Ascending aorta (tissue), 2 donors: ENCODE measurements around the gene CAMTA1. TPM values are rescaled to one million over a fixed set of nuclear protein-coding genes. Genes with fewer than 3 reads are reported as not detected.

Experiments used
- DNase-seq, 2 donors: peaks; one replicate each; pipeline ENCODE4 v3.0.0-alpha.2; 2019; ENCODE audit warnings: low spot score in 2 of 2
- H3K27ac ChIP-seq, 2 donors: fragments of 200-600 bp; sonication (generic); one replicate each; pipeline ENCODE4 v1.5.1; 2016 to 2017; ENCODE audit warnings: mild to moderate bottlenecking in 1 of 2
- H3K27me3 ChIP-seq: fragments of 200-600 bp; sonication (generic); one replicate; pipeline ENCODE4 v1.5.1; 2017
- H3K36me3 ChIP-seq, 2 donors: fragments of 200-600 bp; sonication (generic); one replicate each; pipeline ENCODE4 v1.5.1; 2016
- H3K4me1 ChIP-seq, 2 donors: fragments of 200-600 bp; sonication (generic); one replicate each; pipeline ENCODE4 v1.5.1; 2016 to 2017; ENCODE audit warnings: mild to moderate bottlenecking in 1 of 2
- H3K4me3 ChIP-seq, 2 donors: fragments of 200-600 bp; sonication (generic); one replicate each; pipeline ENCODE4 v1.5.1; 2016 to 2017; ENCODE audit warnings: mild to moderate bottlenecking in 1 of 2
- H3K9me3 ChIP-seq, 2 donors: fragments of 200-600 bp; sonication (generic); one replicate each; pipeline ENCODE4 v1.5.1; 2016
- CTCF ChIP-seq, 3 experiments: fragments of 200-600 bp in 2 of 3; fragments of 450-650 bp in 1 of 3; sonication (generic) in 2 of 3; IDR thresholded peaks; one replicate each; pipeline ENCODE4 v1.5.1; 2016 to 2019; ENCODE audit warnings: antibody characterized with exemption in 3 of 3, mild to moderate bottlenecking in 1 of 3, moderate library complexity in 1 of 3
- intact Hi-C: fragments of 100-400 bp; cut with DNase I; formaldehyde crosslinking; loops from one replicate; pipeline ENCODE4 v1.15.1; 2023
- total RNA-seq: library from RNA; depleted of rRNA; stranded (reverse); fragments of >200 nt; gene quantifications from one replicate; pipeline ENCODE4 v1.1.0, GENCODE V29; 2016

The CAMTA1 gene
- total RNA-seq, 1 donor from 2014 or later: 53.3 TPM

DNA sequence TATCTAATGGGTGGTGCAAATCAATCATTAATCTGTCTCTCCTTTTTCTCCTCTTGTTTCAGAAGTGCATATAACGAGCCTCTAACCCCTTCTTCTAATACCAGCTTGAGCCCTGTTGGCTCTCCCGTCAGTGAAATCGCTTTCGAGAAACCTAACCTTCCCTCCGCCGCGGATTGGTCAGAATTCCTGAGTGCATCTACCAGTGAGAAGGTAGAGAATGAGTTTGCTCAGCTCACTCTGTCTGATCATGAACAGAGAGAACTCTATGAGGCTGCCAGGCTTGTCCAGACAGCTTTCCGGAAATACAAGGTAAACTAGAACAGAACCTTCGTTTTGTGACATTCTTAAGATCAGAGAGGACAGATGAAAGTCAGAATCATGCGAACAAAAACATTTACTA lies 960.5 kb downstream of the CAMTA1 start:
- DNase-seq: no peak

DNA sequence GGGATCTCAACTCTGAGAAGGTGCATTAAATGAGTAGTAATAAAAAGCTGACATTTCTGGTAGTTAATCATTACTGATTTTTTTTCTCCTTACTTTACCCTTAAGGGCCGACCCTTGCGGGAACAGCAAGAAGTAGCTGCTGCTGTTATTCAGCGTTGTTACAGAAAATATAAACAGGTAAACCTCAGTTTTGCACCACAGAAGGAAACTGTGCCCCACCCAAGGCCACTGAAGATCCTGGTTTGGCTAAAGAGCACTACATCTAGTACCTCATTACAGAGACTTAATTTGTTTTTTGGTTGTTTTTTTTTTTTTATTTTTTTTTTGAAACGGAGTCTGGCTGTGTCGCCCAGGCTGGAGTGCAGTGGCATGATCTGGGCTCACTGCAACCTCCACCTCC lies 962.4 kb downstream of the CAMTA1 start:
- intact Hi-C loops: no loop called here
- Histone ChIP-seq H3K9me3 (no peaks in the 10 kb centered on the region), H3K27me3 (no peaks in the 10 kb centered on the region), H3K36me3 (no peaks in the 10 kb centered on the region), H3K4me3 (no peak overlapping the region), H3K27ac (no peak overlapping the region), H3K4me1 (peaks cover 0 to 3% of the 10 kb centered on the region in 2 donors)
- no peak for TF ChIP-seq CTCF (IDR thresholded peaks at IDR 0.05)
- no peak for DNase-seq

More for the DNA sequence above, 960.5 kb downstream of the CAMTA1 start:
- no peak for TF ChIP-seq CTCF (IDR thresholded peaks at IDR 0.05)
- Histone ChIP-seq H3K36me3 (no peaks in the 10 kb centered on the region), H3K9me3 (no peaks in the 10 kb centered on the region), H3K27me3 (no peaks in the 10 kb centered on the region), H3K27ac (no peak overlapping the region), H3K4me3 (no peak overlapping the region), H3K4me1 (no peaks in the 10 kb centered on the region)
- intact Hi-C loops: no loop called here

GRCh38 chr1:7749126-7749525 lies 963.9 kb downstream of the CAMTA1 start:
- no peak overlapping the region for H3K4me3 ChIP-seq
- H3K9me3 ChIP-seq: no peaks in the 10 kb centered on the region
- DNase-seq: no peak
- TF ChIP-seq CTCF (IDR thresholded peaks at IDR 0.05): no peak
- intact Hi-C loops: no loop called here
- peaks cover 0 to 4% of the 10 kb centered on the region in 2 donors for H3K4me1 ChIP-seq
- no peaks in the 10 kb centered on the region for H3K27me3 ChIP-seq
- no peaks in the 10 kb centered on the region for H3K36me3 ChIP-seq
- H3K27ac ChIP-seq: no peak overlapping the region

DNA sequence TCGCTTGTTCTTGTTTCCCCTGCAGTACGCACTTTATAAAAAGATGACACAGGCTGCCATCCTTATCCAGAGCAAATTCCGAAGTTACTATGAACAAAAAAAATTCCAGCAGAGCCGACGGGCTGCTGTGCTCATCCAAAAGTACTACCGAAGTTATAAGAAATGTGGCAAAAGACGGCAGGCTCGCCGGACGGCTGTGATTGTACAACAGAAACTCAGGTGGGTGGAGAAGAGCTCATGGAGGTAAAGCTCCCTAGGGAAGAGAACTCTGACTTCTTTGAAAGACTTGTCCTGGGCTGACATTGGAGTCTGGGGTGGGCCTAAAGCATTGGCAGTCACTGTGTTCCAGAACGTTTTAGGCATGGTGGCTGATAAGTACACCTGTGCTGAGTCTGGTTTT lies 965.9 kb downstream of the CAMTA1 start:
- H3K9me3 ChIP-seq: no peaks in the 10 kb centered on the region
- intact Hi-C loops: no loop called here
- H3K4me3 ChIP-seq: no peak overlapping the region
- peaks cover 0 to 4% of the 10 kb centered on the region in 2 donors for H3K4me1 ChIP-seq
- H3K36me3 ChIP-seq: no peaks in the 10 kb centered on the region
- TF ChIP-seq CTCF (IDR thresholded peaks at IDR 0.05): no peak
- no peak overlapping the region for H3K27ac ChIP-seq
- DNase-seq: no peak
- H3K27me3 ChIP-seq: no peaks in the 10 kb centered on the region

- Histone ChIP-seq H3K27ac (no peak overlapping the region), H3K4me1 (peaks cover 0 to 4% of the 10 kb centered on the region in 2 donors), H3K9me3 (no peaks in the 10 kb centered on the region), H3K36me3 (no peaks in the 10 kb centered on the region), H3K4me3 (peak overlapping the region; percentile 25 to 49), H3K27me3 (no peaks in the 10 kb centered on the region)
- intact Hi-C loops: loop anchor here (1.0 kb wide), 1 partner anchor 85 kb away; no protein-coding TSS in a partner anchor
- peak in 1 of 2 donors; percentile 77 for DNase-seq
- peak; percentile 71 to 82 (median 71) for TF ChIP-seq CTCF (IDR thresholded peaks at IDR 0.05)
Observed at GRCh38 chr1:7752512-7753417, 967.5 kb downstream of the CAMTA1 start.
